Effector memory CD8-positive, alpha-beta T cell (primary cell): ENCODE data around the gene UCHL3.
"Not testable (repeated sequence)": the region's sequence is repeated elsewhere in the genome, so short reads cannot be mapped to it uniquely, and the experiment has no call there.

ENCODE experiments used
- ATAC-seq: fragments of 150-1000 bp; cut with Tn5 transposase; replicated peaks from 2 replicates; pipeline ENCODE4 v1.10.0; 2021; ENCODE audit warnings: mild to moderate bottlenecking, moderate library complexity
- DNase-seq, 3 experiments: peaks; one replicate each; pipeline ENCODE4 v3.0.0; 2021
- H3K27ac Mint-ChIP-seq, 2 donors: one replicate each; pipeline ENCODE4 v1.8.0; 2022; ENCODE audit warnings: mild to moderate bottlenecking in 2 of 2, mixed read lengths in 2 of 2, moderate library complexity in 2 of 2
- H3K27me3 Mint-ChIP-seq, 2 donors: one replicate each; pipeline ENCODE4 v1.8.0; 2022; ENCODE audit warnings: mixed read lengths in 2 of 2
- H3K36me3 Mint-ChIP-seq: one replicate; pipeline ENCODE4 v1.8.0; 2022; ENCODE audit warnings: mild to moderate bottlenecking, moderate library complexity, mixed read lengths; ENCODE audit not compliant: insufficient read depth
- H3K4me1 Mint-ChIP-seq, 2 donors: one replicate each; pipeline ENCODE4 v1.8.0; 2022; ENCODE audit warnings: low read depth in 2 of 2, mixed read lengths in 2 of 2
- H3K4me3 Mint-ChIP-seq, 2 donors: one replicate each; pipeline ENCODE4 v1.8.0; 2022; ENCODE audit warnings: mild to moderate bottlenecking in 2 of 2, mixed read lengths in 2 of 2, moderate library complexity in 2 of 2
- H3K9me3 Mint-ChIP-seq, 2 donors: one replicate each; pipeline ENCODE4 v1.8.0; 2022; ENCODE audit warnings: mixed read lengths in 2 of 2

The UCHL3 gene

GRCh38 chr13:75533861-75534260 is 15.7 kb upstream of the UCHL3 start:
- H3K27me3 Mint-ChIP-seq, result no peaks in the 10 kb centered on the region
- H3K4me1 Mint-ChIP-seq, result peaks cover 44 to 64% of the 10 kb centered on the region in 2 donors
- no peak overlapping the region for H3K27ac Mint-ChIP-seq
- H3K36me3 Mint-ChIP-seq, result peaks cover 13% of the 10 kb centered on the region
- ATAC-seq (no peak), DNase-seq (no peak)
- H3K4me3 Mint-ChIP-seq, result no peak overlapping the region
- H3K9me3 Mint-ChIP-seq, result no peaks in the 10 kb centered on the region

- Mint-ChIP-seq H3K4me1 (peaks cover 30 to 37% of the 10 kb centered on the region in 2 donors), H3K27ac (peak within 1 kb of the TSS; percentile 91 to 96), H3K9me3 (no peaks in the 10 kb centered on the region)
Measured at GRCh38 chr13:75537401-75538365, 11.9 kb upstream of the UCHL3 start, which contains the start of gene COMMD6. COMMD6 (minus strand) TSS chr13:75537841; CDS start chr13:75537805, 36 bp downstream.

GRCh38 chr13:75541287-75541686 is 8.3 kb upstream of the UCHL3 start:
- no peaks in the 10 kb centered on the region for H3K27me3 Mint-ChIP-seq
- DNase-seq (no peak), ATAC-seq (no peak)
- peaks cover 2% of the 10 kb centered on the region for H3K36me3 Mint-ChIP-seq
- no peak overlapping the region for H3K27ac Mint-ChIP-seq
- no peak overlapping the region for H3K4me3 Mint-ChIP-seq
- H3K4me1 Mint-ChIP-seq, result peaks cover 14 to 17% of the 10 kb centered on the region in 2 donors
- H3K9me3 Mint-ChIP-seq, result no peaks in the 10 kb centered on the region

More at GRCh38 chr13:75537401-75538365, 11.9 kb upstream of the UCHL3 start, which contains the start of gene COMMD6:
- DNase-seq (peak; percentile 49 to 60 (median 54)), ATAC-seq (peak; percentile 93)
- H3K4me3 Mint-ChIP-seq, result peak within 1 kb of the TSS; percentile 95 to 99
- H3K36me3 Mint-ChIP-seq, result peaks cover 13% of the 10 kb centered on the region
- H3K27me3 Mint-ChIP-seq, result no peaks in the 10 kb centered on the region

GRCh38 chr13:75541961-75542360 is 7.6 kb upstream of the UCHL3 start:
- ATAC-seq, result no peak
- Mint-ChIP-seq H3K9me3 (no peaks in the 10 kb centered on the region), H3K36me3 (peaks cover 2% of the 10 kb centered on the region), H3K27ac (no peak overlapping the region), H3K27me3 (no peaks in the 10 kb centered on the region), H3K4me3 (no peak overlapping the region), H3K4me1 (peaks cover 8 to 11% of the 10 kb centered on the region in 2 donors)
- DNase-seq, result no peak

- Mint-ChIP-seq H3K27ac (no peak overlapping the region), H3K27me3 (no peaks in the 10 kb centered on the region), H3K4me3 (no peak overlapping the region), H3K36me3 (peaks cover 6% of the 10 kb centered on the region), H3K4me1 (peaks cover 7 to 8% of the 10 kb centered on the region in 2 donors), H3K9me3 (no peaks in the 10 kb centered on the region)
- DNase-seq (no peak), ATAC-seq (no peak)
Measured at GRCh38 chr13:75544681-75545330, 4.8 kb upstream of the UCHL3 start.

GRCh38 chr13:75545386-75545785 is 4.2 kb upstream of the UCHL3 start:
- H3K9me3 Mint-ChIP-seq, H3K4me3 Mint-ChIP-seq, H3K27me3 Mint-ChIP-seq, H3K27ac Mint-ChIP-seq, ATAC-seq, DNase-seq: not testable (repeated sequence)
- Mint-ChIP-seq H3K36me3 (peaks cover 11% of the 10 kb centered on the region), H3K4me1 (peaks cover 11% of the 10 kb centered on the region in 2 donors)

- ATAC-seq (no peak), DNase-seq (no peak)
- Mint-ChIP-seq H3K36me3 (peaks cover 15% of the 10 kb centered on the region), H3K4me1 (peaks cover 22 to 25% of the 10 kb centered on the region in 2 donors), H3K27me3 (no peaks in the 10 kb centered on the region), H3K9me3 (no peaks in the 10 kb centered on the region), H3K27ac (no peak overlapping the region), H3K4me3 (no peak overlapping the region)
Measured at GRCh38 chr13:75547917-75548316, 1.7 kb upstream of the UCHL3 start.

- Mint-ChIP-seq H3K4me1 (peaks cover 33 to 45% of the 10 kb centered on the region in 2 donors), H3K27ac (peak overlapping the region; percentile 95 to 96), H3K4me3 (peak overlapping the region; percentile 90 to 92), H3K36me3 (peaks cover 18% of the 10 kb centered on the region), H3K9me3 (no peaks in the 10 kb centered on the region), H3K27me3 (no peaks in the 10 kb centered on the region)
- DNase-seq, result no peak
- ATAC-seq, result no peak
Measured at GRCh38 chr13:75550159-75550567, 572 bp downstream of the UCHL3 start.

GRCh38 chr13:75554464-75554863 is 4.9 kb downstream of the UCHL3 start:
- Mint-ChIP-seq H3K9me3 (no peaks in the 10 kb centered on the region), H3K27ac (no peak overlapping the region), H3K27me3 (no peaks in the 10 kb centered on the region), H3K4me3 (no peak overlapping the region), H3K4me1 (peaks cover 32 to 60% of the 10 kb centered on the region in 2 donors), H3K36me3 (peaks cover 15% of the 10 kb centered on the region)
- DNase-seq (no peak), ATAC-seq (no peak)

GRCh38 chr13:75554981-75555380 is 5.4 kb downstream of the UCHL3 start:
- Mint-ChIP-seq H3K9me3 (no peaks in the 10 kb centered on the region), H3K36me3 (peaks cover 10% of the 10 kb centered on the region), H3K4me1 (peaks cover 32 to 60% of the 10 kb centered on the region in 2 donors), H3K27ac (no peak overlapping the region), H3K27me3 (no peaks in the 10 kb centered on the region), H3K4me3 (no peak overlapping the region)
- no peak for ATAC-seq
- no peak for DNase-seq

- Mint-ChIP-seq H3K4me3 (no peak overlapping the region), H3K4me1 (peaks cover 24 to 56% of the 10 kb centered on the region in 2 donors), H3K27me3 (no peaks in the 10 kb centered on the region), H3K27ac (no peak overlapping the region), H3K9me3 (no peaks in the 10 kb centered on the region), H3K36me3 (peaks cover 6% of the 10 kb centered on the region)
- DNase-seq (no peak), ATAC-seq (no peak)
Measured at GRCh38 chr13:75555836-75556235, 6.2 kb downstream of the UCHL3 start.

GRCh38 chr13:75556961-75557360 is 7.4 kb downstream of the UCHL3 start:
- H3K36me3 Mint-ChIP-seq, result peaks cover 10% of the 10 kb centered on the region
- no peak overlapping the region for H3K27ac Mint-ChIP-seq
- no peak overlapping the region for H3K4me3 Mint-ChIP-seq
- no peaks in the 10 kb centered on the region for H3K27me3 Mint-ChIP-seq
- ATAC-seq, result no peak
- no peaks in the 10 kb centered on the region for H3K9me3 Mint-ChIP-seq
- no peak for DNase-seq
- H3K4me1 Mint-ChIP-seq, result peaks cover 21 to 48% of the 10 kb centered on the region in 2 donors

- H3K4me3 Mint-ChIP-seq, result no peak overlapping the region
- H3K27me3 Mint-ChIP-seq, result no peaks in the 10 kb centered on the region
- H3K27ac Mint-ChIP-seq, result peak overlapping the region in 1 of 2 donors; percentile 84
- ATAC-seq (no peak), DNase-seq (no peak)
- peaks cover 15 to 42% of the 10 kb centered on the region in 2 donors for H3K4me1 Mint-ChIP-seq
- peaks cover 8% of the 10 kb centered on the region for H3K36me3 Mint-ChIP-seq
- no peaks in the 10 kb centered on the region for H3K9me3 Mint-ChIP-seq
Measured at GRCh38 chr13:75558145-75558840, 8.7 kb downstream of the UCHL3 start.
